Astrocyte (in vitro differentiated cells and primary cell): ENCODE data around the gene CBR4. TPM values are rescaled to one million over a fixed set of nuclear protein-coding genes. Genes with fewer than 3 reads are reported as not detected.
A peak's percentile ranks its signal among the peaks of the same experiment; 100 is the strongest.

ENCODE experiments used
- DNase-seq: peaks from one replicate; pipeline ENCODE4 v3.0.0-alpha.2; 2010; ENCODE audit warnings: low read depth
- FAIRE-seq: peaks from 2 replicates; lab custom pipeline; 2011; peaks lifted over from hg19 to GRCh38; lab: Jason Lieb, UNC
- H2AFZ ChIP-seq: 2 replicates; pipeline ENCODE4 v1.6.0; 2012; ENCODE audit warnings: low read depth, low read length, inconsistent platforms
- H3K27ac ChIP-seq: 2 replicates; pipeline ENCODE4 v1.5.1; 2011; ENCODE audit warnings: low read depth, low read length, inconsistent platforms
- H3K27me3 ChIP-seq: 2 replicates; pipeline ENCODE4 v1.6.0; 2011; ENCODE audit warnings: low read length, inconsistent platforms; ENCODE audit not compliant: insufficient read depth
- H3K36me3 ChIP-seq: 2 replicates; pipeline ENCODE4 v1.5.1; 2011; ENCODE audit warnings: low read length, inconsistent platforms; ENCODE audit not compliant: insufficient read depth
- H3K4me1 ChIP-seq: 2 replicates; pipeline ENCODE4 v1.5.1; 2011; ENCODE audit warnings: low read length, inconsistent platforms; ENCODE audit not compliant: insufficient read depth
- H3K4me2 ChIP-seq: 2 replicates; pipeline ENCODE4 v1.6.0; 2012; ENCODE audit warnings: low read length, inconsistent platforms
- H3K4me3 ChIP-seq: 2 replicates; pipeline ENCODE4 v1.5.1; 2011; ENCODE audit warnings: low read depth, mild to moderate bottlenecking, low read length, inconsistent platforms; ENCODE audit not compliant: insufficient read depth
- H3K79me2 ChIP-seq: 2 replicates; pipeline ENCODE4 v1.6.0; 2012; ENCODE audit warnings: mild to moderate bottlenecking, low read length, inconsistent platforms; ENCODE audit not compliant: insufficient read depth
- H3K9ac ChIP-seq: 2 replicates; pipeline ENCODE4 v1.6.0; 2012; ENCODE audit warnings: mild to moderate bottlenecking, low read length, inconsistent platforms
- H3K9me3 ChIP-seq: 2 replicates; pipeline ENCODE4 v1.5.1; 2012; ENCODE audit warnings: low read depth, mild to moderate bottlenecking, low read length, inconsistent platforms; ENCODE audit not compliant: insufficient read depth
- H4K20me1 ChIP-seq: 2 replicates; pipeline ENCODE4 v1.6.0; 2012; ENCODE audit warnings: low read length, inconsistent platforms; ENCODE audit not compliant: insufficient read depth
- H3K27ac Mint-ChIP-seq: one replicate; pipeline ENCODE4 v1.8.0; 2021; ENCODE audit warnings: mild to moderate bottlenecking, mixed read lengths; ENCODE audit not compliant: unreplicated experiment
- H3K27me3 Mint-ChIP-seq: one replicate; pipeline ENCODE4 v1.8.0; 2021; ENCODE audit warnings: low read depth, mixed read lengths; ENCODE audit not compliant: unreplicated experiment
- H3K36me3 Mint-ChIP-seq: one replicate; pipeline ENCODE4 v1.8.0; 2021; ENCODE audit warnings: low read depth, mixed read lengths; ENCODE audit not compliant: unreplicated experiment
- H3K4me1 Mint-ChIP-seq: one replicate; pipeline ENCODE4 v1.8.0; 2021; ENCODE audit warnings: low read depth, mixed read lengths; ENCODE audit not compliant: unreplicated experiment
- H3K4me3 Mint-ChIP-seq: one replicate; pipeline ENCODE4 v1.8.0; 2021; ENCODE audit warnings: mild to moderate bottlenecking, moderate library complexity, mixed read lengths; ENCODE audit not compliant: unreplicated experiment
- H3K9me3 Mint-ChIP-seq: one replicate; pipeline ENCODE4 v1.8.0; 2021; ENCODE audit warnings: mild to moderate bottlenecking, mixed read lengths; ENCODE audit not compliant: unreplicated experiment
- CTCF ChIP-seq: IDR thresholded peaks from 2 replicates; pipeline ENCODE4 v1.5.1; 2011; ENCODE audit warnings: low read depth, mild to moderate bottlenecking, inconsistent platforms, low read length, moderate library complexity; ENCODE audit not compliant: insufficient read depth
- EZH2 ChIP-seq: IDR thresholded peaks from 2 replicates; pipeline ENCODE4 v1.6.1; 2012; ENCODE audit warnings: mild to moderate bottlenecking, low read length, inconsistent platforms; ENCODE audit not compliant: insufficient read depth
- total RNA-seq: library from RNA; stranded (reverse); gene quantifications from 2 replicates; pipeline ENCODE4 v1.2.1, GENCODE V29; 2021

CBR4 gene
- total RNA-seq, 1 donor from 2014 or later: 16.8 TPM

DNA sequence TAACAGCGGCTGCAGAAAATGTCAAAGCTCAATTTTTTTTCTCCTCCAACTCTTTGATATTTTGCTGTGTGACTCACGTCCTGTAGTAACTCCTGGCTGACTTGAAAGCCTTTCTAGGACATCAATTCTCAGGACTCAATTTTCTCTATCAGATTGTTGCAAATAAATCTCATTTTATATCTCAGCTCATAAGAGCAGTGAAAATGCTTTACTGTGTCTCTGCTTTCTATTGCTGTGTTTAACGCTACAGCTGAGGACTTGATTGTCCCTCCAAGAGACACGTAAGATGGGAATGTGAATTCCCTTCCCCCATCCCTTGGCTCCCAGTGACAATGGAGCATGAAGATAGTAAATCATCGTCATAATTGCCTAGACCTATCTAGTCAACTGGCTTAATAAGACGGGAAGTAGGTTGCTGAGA lies 20.5 kb upstream of the CBR4 start:
- H3K27me3 ChIP-seq: no peaks in the 10 kb centered on the region
- H3K4me3 ChIP-seq: no peak overlapping the region
- H3K27ac ChIP-seq: no peak overlapping the region
- no peaks in the 10 kb centered on the region for H3K9me3 Mint-ChIP-seq
- no peaks in the 10 kb centered on the region for H3K79me2 ChIP-seq
- no peaks in the 10 kb centered on the region for H3K36me3 Mint-ChIP-seq
- no peak for FAIRE-seq
- no peak overlapping the region for H3K9ac ChIP-seq
- no peaks in the 10 kb centered on the region for H4K20me1 ChIP-seq
- peak overlapping the region; percentile 48 for H3K4me2 ChIP-seq
- H3K36me3 ChIP-seq: no peaks in the 10 kb centered on the region
- peaks cover 7% of the 10 kb centered on the region for H3K4me1 ChIP-seq
- H2AFZ ChIP-seq: no peak overlapping the region
- no peaks in the 10 kb centered on the region for H3K27me3 Mint-ChIP-seq
- no peak overlapping the region for H3K27ac Mint-ChIP-seq
- H3K4me1 Mint-ChIP-seq: peaks cover 2% of the 10 kb centered on the region
- no peak overlapping the region for H3K4me3 Mint-ChIP-seq
- no peaks in the 10 kb centered on the region for H3K9me3 ChIP-seq
- TF ChIP-seq CTCF (no peak), EZH2 (no peak)
- DNase-seq: peak; percentile 26

DNA sequence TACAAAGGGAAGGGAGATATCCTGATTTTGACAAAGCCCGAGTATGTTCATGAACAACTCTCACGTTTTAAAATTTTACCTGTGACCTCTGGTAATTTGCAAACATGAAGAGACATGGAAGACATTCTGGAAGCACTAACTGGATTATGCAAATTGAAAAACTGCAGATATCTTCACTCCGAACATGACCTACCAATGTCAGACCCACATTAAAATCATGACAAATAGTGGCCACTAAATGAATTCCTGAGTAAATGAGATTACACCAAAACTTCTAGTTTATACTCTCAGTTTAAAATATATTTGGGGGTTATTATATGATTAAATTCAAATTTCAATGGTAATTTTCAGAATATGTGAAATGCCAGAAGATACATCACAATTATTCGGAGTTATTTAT lies 19.9 kb upstream of the CBR4 start:
- no peaks in the 10 kb centered on the region for H3K9me3 ChIP-seq
- no peak overlapping the region for H3K4me3 ChIP-seq
- H3K4me1 Mint-ChIP-seq: peaks cover 2% of the 10 kb centered on the region
- H3K27ac Mint-ChIP-seq: no peak overlapping the region
- H3K4me1 ChIP-seq: peaks cover 7% of the 10 kb centered on the region
- H3K9ac ChIP-seq: no peak overlapping the region
- no peak for TF ChIP-seq EZH2
- TF ChIP-seq CTCF: no peak
- no peaks in the 10 kb centered on the region for H3K27me3 Mint-ChIP-seq
- peak overlapping the region; percentile 48 for H3K4me2 ChIP-seq
- no peaks in the 10 kb centered on the region for H3K36me3 ChIP-seq
- H3K27ac ChIP-seq: no peak overlapping the region
- H3K36me3 Mint-ChIP-seq: no peaks in the 10 kb centered on the region
- H3K79me2 ChIP-seq: no peaks in the 10 kb centered on the region
- no peaks in the 10 kb centered on the region for H4K20me1 ChIP-seq
- DNase-seq (no peak), FAIRE-seq (no peak)
- no peak overlapping the region for H2AFZ ChIP-seq
- H3K9me3 Mint-ChIP-seq: no peaks in the 10 kb centered on the region
- H3K4me3 Mint-ChIP-seq: no peak overlapping the region
- no peaks in the 10 kb centered on the region for H3K27me3 ChIP-seq

DNA sequence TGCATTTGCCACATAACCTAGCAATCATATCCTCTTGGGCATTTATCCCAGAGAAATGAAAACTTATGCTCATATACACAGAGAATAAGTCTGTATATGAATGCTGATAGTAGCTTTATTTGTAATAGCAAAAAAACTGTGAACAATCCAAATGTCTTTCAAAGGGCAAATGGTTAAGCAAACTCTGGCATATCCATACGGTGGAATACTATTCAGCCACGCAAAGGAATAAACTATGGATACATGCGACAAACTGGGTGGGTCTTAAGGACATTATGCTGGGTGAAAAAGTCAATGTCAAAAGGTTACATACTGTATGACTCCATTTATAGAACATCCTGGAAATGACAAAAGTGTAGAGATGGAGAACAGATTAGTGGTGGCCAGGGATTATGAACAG lies 17.6 kb upstream of the CBR4 start:
- Histone ChIP-seq H3K4me2 (no peak overlapping the region), H3K9ac (no peak overlapping the region), H3K9me3 (no peaks in the 10 kb centered on the region), H3K4me3 (no peak overlapping the region), H3K27ac (no peak overlapping the region), H4K20me1 (no peaks in the 10 kb centered on the region), H3K4me1 (peaks cover 7% of the 10 kb centered on the region), H3K79me2 (no peaks in the 10 kb centered on the region), H2AFZ (no peak overlapping the region), H3K36me3 (no peaks in the 10 kb centered on the region), H3K27me3 (no peaks in the 10 kb centered on the region)
- TF ChIP-seq CTCF (no peak), EZH2 (no peak)
- Mint-ChIP-seq H3K9me3 (no peaks in the 10 kb centered on the region), H3K36me3 (no peaks in the 10 kb centered on the region), H3K4me3 (no peak overlapping the region), H3K27me3 (no peaks in the 10 kb centered on the region), H3K4me1 (peaks cover 2% of the 10 kb centered on the region), H3K27ac (no peak overlapping the region)
- DNase-seq (no peak), FAIRE-seq (no peak)
